Uterus (tissue), 2 donors: ENCODE data around the gene FOXRED1.

Experiments used
- CTCF ChIP-seq, 4 experiments: fragments of 200-600 bp in 2 of 4; fragments of 450-650 bp in 2 of 4; sonication (generic) in 2 of 4; IDR thresholded peaks; one replicate each; pipeline ENCODE4 v1.5.1; 2016 to 2019; ENCODE audit warnings: antibody characterized with exemption in 4 of 4, mild to moderate bottlenecking in 2 of 4, moderate library complexity in 1 of 4
- POLR2A ChIP-seq, 2 donors: fragments of 450-650 bp; IDR thresholded peaks; one replicate each; pipeline ENCODE4 v1.6.1; 2016; ENCODE audit warnings: antibody characterized with exemption in 2 of 2, mild to moderate bottlenecking in 1 of 2, moderate library complexity in 1 of 2

- no peak for TF ChIP-seq CTCF (IDR thresholded peaks at IDR 0.05)
- no peak for TF ChIP-seq POLR2A (IDR thresholded peaks at IDR 0.05)
Measured at GRCh38 chr11:126312961-126313360, 44.0 kb downstream of the FOXRED1 start.
